HepG2 (cell line): ENCODE measurements around the gene LCE6A. TPM values are rescaled to one million over a fixed set of nuclear protein-coding genes. Genes with fewer than 3 reads are reported as not detected.

Experiments used
- ATAC-seq: fragments of 200-7000 bp; cut with Tn5 transposase; 3 replicates; pipeline ENCODE4 v1.9.1; 2020; ENCODE audit warnings: mild to moderate bottlenecking, moderate library complexity
- BruUV-seq: library from RNA; stranded (reverse); fragments of 400-500 nt; replicated peaks from 2 replicates; lab custom pipeline; 2021; lab: Mats Ljungman, UMichigan
- CTCF ChIA-PET: fragments of 300-600 bp; formaldehyde crosslinking; extraction: SDS; loops from one replicate; lab custom pipeline; 2021; ENCODE audit warnings: low total read pairs, inconsistent platforms, low intra/inter-chr PET ratio; lab: Yijun Ruan, JAX
- POLR2A ChIA-PET: fragments of 350-600 bp; sonication (Branson Sonifier 250); formaldehyde crosslinking; loops from one replicate; lab custom pipeline; 2020; ENCODE audit warnings: antibody characterized with exemption, inconsistent platforms; lab: Yijun Ruan, JAX
- DNase-seq: peaks from one replicate; pipeline ENCODE4 v3.0.0-alpha.2; 2015; ENCODE audit warnings: low spot score
- FAIRE-seq: peaks from 3 replicates; lab custom pipeline; 2011; peaks lifted over from hg19 to GRCh38; lab: Jason Lieb, UNC
- H2AFZ ChIP-seq: one replicate; pipeline ENCODE4 v1.6.1; 2011; ENCODE audit warnings: low read length, inconsistent platforms
- H3K27ac ChIP-seq: fragments of 300-600 bp; 3 replicates; pipeline ENCODE4 v1.8.0; 2011; ENCODE audit warnings: mixed run types, mild to moderate bottlenecking, mixed read lengths, low read length, inconsistent platforms; ENCODE audit not compliant: insufficient read depth; ENCODE audit errors: extremely low read length
- H3K27me3 ChIP-seq, 2 experiments: fragments of 200-600 bp in 1 of 2; 2 replicates in 1 of 2; 3 replicates in 1 of 2; pipeline versions ENCODE4 v1.6.0 to v1.8.0; 2011; ENCODE audit warnings: low read length in 2 of 2, mild to moderate bottlenecking in 2 of 2, moderate library complexity in 2 of 2, inconsistent platforms in 1 of 2; ENCODE audit not compliant: insufficient read depth in 2 of 2, control insufficient read depth in 1 of 2
- H3K36me3 ChIP-seq, 2 experiments: fragments of 200-600 bp in 1 of 2; replicated peaks in 1 of 2; 2 replicates in 1 of 2; 3 replicates in 1 of 2; pipeline versions ENCODE4 v1.5.1 to v1.8.0; 2011; ENCODE audit warnings: low read length in 2 of 2, inconsistent platforms in 1 of 2; ENCODE audit not compliant: insufficient read depth in 2 of 2, control insufficient read depth in 1 of 2
- H3K4me1 ChIP-seq: 2 replicates; pipeline ENCODE4 v1.5.1; 2012; ENCODE audit warnings: low read length, inconsistent platforms; ENCODE audit not compliant: insufficient read depth
- H3K4me2 ChIP-seq: 2 replicates; pipeline ENCODE4 v1.6.0; 2011; ENCODE audit warnings: low read depth, low read length, inconsistent platforms
- H3K4me3 ChIP-seq, 3 experiments: fragments of 200-600 bp in 1 of 3; sonication (generic), shearing (Covaris generic) in 1 of 3; replicated peaks in 1 of 3; 2 replicates each; pipeline ENCODE4 v1.5.1; 2011 to 2016; ENCODE audit warnings: low read length in 3 of 3, inconsistent platforms in 2 of 3, low read depth in 2 of 3, mild to moderate bottlenecking in 2 of 3, control low read depth in 1 of 3, mixed read lengths in 1 of 3; ENCODE audit not compliant: insufficient read depth in 1 of 3
- H3K79me2 ChIP-seq: one replicate; pipeline ENCODE4 v1.6.1; 2011; ENCODE audit warnings: low read length, inconsistent platforms; ENCODE audit not compliant: insufficient read depth
- H3K9ac ChIP-seq: 2 replicates; pipeline ENCODE4 v1.6.0; 2011; ENCODE audit warnings: mild to moderate bottlenecking, low read depth, low read length, inconsistent platforms; ENCODE audit not compliant: insufficient read depth
- H3K9me3 ChIP-seq: 2 replicates; pipeline ENCODE4 v1.5.1; 2012; ENCODE audit warnings: mild to moderate bottlenecking, low read length
- H4K20me1 ChIP-seq: 2 replicates; pipeline ENCODE4 v1.6.0; 2011; ENCODE audit warnings: inconsistent platforms, mild to moderate bottlenecking, low read length, moderate library complexity; ENCODE audit not compliant: insufficient read depth
- CBX5 ChIP-seq: sonication (generic); formaldehyde crosslinking; IDR thresholded peaks from 2 replicates; pipeline ENCODE4 v1.4.0; 2020; ENCODE audit warnings: missing genetic modification reagents, borderline replicate concordance
- CHCHD3 ChIP-seq: sonication (generic); formaldehyde crosslinking; IDR thresholded peaks from 2 replicates; pipeline ENCODE4 v1.8.0; 2022; ENCODE audit warnings: mild to moderate bottlenecking, missing genetic modification reagents, moderate library complexity
- EHMT2 ChIP-seq: fragments of 200-600 bp; sonication (generic); IDR thresholded peaks from 2 replicates; pipeline ENCODE4 v1.7.0; 2017; ENCODE audit warnings: antibody characterized with exemption, low read depth, low read length, borderline replicate concordance
- IKZF4 ChIP-seq: sonication (generic); formaldehyde crosslinking; IDR thresholded peaks from 2 replicates; pipeline ENCODE4 v1.5.1; 2020; ENCODE audit warnings: borderline replicate concordance, mild to moderate bottlenecking, low read depth, missing genetic modification reagents; ENCODE audit errors: not compliant biosample characterization
- KLF16 ChIP-seq, 2 experiments: sonication (generic) in 1 of 2; formaldehyde crosslinking in 1 of 2; IDR thresholded peaks; 2 replicates each; pipeline versions ENCODE4 v1.6.1 to v1.8.0; 2016 to 2023; ENCODE audit warnings: missing genetic modification reagents in 2 of 2, missing compliant biosample characterization in 1 of 2
- PHF8 ChIP-seq: sonication (generic); formaldehyde crosslinking; IDR thresholded peaks from 2 replicates; pipeline ENCODE4 v1.5.0; 2020; ENCODE audit warnings: missing genetic modification reagents
- RBFOX2 ChIP-seq: fragments of 200-400 bp; formaldehyde crosslinking; IDR thresholded peaks from 2 replicates; pipeline ENCODE4 v1.6.1; 2017; ENCODE audit warnings: low read depth, mild to moderate bottlenecking, low read length
- RORA ChIP-seq: sonication (generic); formaldehyde crosslinking; IDR thresholded peaks from 2 replicates; pipeline ENCODE4 v1.5.0; 2020; ENCODE audit warnings: mild to moderate bottlenecking, missing genetic modification reagents, moderate library complexity
- SOX6 ChIP-seq, 2 experiments: fragments of 450-650 bp in 1 of 2; sonication (generic) in 1 of 2; formaldehyde crosslinking in 1 of 2; IDR thresholded peaks; 2 replicates each; pipeline versions ENCODE4 v1.4.0 to v1.6.1; 2017 to 2020; ENCODE audit warnings: antibody characterized with exemption in 1 of 2, mild to moderate bottlenecking in 1 of 2, missing genetic modification reagents in 1 of 2
- ZBTB38 ChIP-seq: sonication (generic); formaldehyde crosslinking; IDR thresholded peaks from 2 replicates; pipeline ENCODE4 v1.5.1; 2020; ENCODE audit warnings: mild to moderate bottlenecking, missing genetic modification reagents
- ZFP36L2 ChIP-seq: sonication (generic); formaldehyde crosslinking; IDR thresholded peaks from 2 replicates; pipeline ENCODE4 v1.4.0; 2020; ENCODE audit warnings: missing genetic modification reagents
- ZFP62 ChIP-seq: sonication (generic); formaldehyde crosslinking; IDR thresholded peaks from 2 replicates; pipeline ENCODE4 v1.4.0; 2020; ENCODE audit warnings: missing genetic modification reagents
- ZNF260 ChIP-seq: sonication (generic); formaldehyde crosslinking; IDR thresholded peaks from 2 replicates; pipeline ENCODE4 v1.4.0; 2020; ENCODE audit warnings: missing genetic modification reagents, low read depth, mild to moderate bottlenecking, borderline replicate concordance
- ZNF652 ChIP-seq: IDR thresholded peaks from 2 replicates; pipeline ENCODE4 v1.6.1; 2016; ENCODE audit warnings: low read depth, borderline replicate concordance
- WGBS: methylation state at CpG from one replicate; pipeline ENCODE4 v1.1.6; 2017; ENCODE audit warnings: low lambda C conversion rate; 5-methylcytosine and 5-hydroxymethylcytosine counted together
- in situ Hi-C: cut with HindIII; loops from 2 replicates; pipeline ENCODE4 v1.10.0; 2017; ENCODE audit warnings: low pct_unique_long_range_greater_than_20kb; ENCODE audit not compliant: extremely low pct_ligation_motif_present
- intact Hi-C: fragments of 100-400 bp; cut with micrococcal nuclease; formaldehyde crosslinking; loops from one replicate; pipeline ENCODE4 v1.10.0; 2022; ENCODE audit not compliant: unreplicated experiment
- polyA plus RNA-seq, 8 experiments: library from polyadenylated mRNA; depleted of rRNA in 3 of 8; stranded (reverse) in 7 of 8; unstranded in 1 of 8; fragments of >200 nt; fragmentation: Illumina TruSeq in 4 of 8; extraction: Trizol in 4 of 8; gene quantifications; 2 replicates each; pipeline versions ENCODE4 v1.2.1 to v1.2.3, GENCODE V29; 2011 to 2016; ENCODE audit warnings: low read depth in 4 of 8, missing spikeins in 1 of 8, mixed read lengths in 1 of 8; ENCODE audit not compliant: insufficient read depth in 1 of 8
- total RNA-seq, 5 experiments: library from RNA; depleted of rRNA; stranded (reverse); fragments of >200 nt; fragmentation: Illumina TruSeq; extraction: Trizol; gene quantifications; 2 replicates each; pipeline ENCODE4 v1.2.3, GENCODE V29; 2016; ENCODE audit warnings: low read depth in 1 of 5
- TF ChIP-seq, protein P1 (sequence below): sonication (generic); formaldehyde crosslinking; IDR thresholded peaks from 2 replicates; pipeline ENCODE4 v1.4.0; 2020; ENCODE audit warnings: missing genetic modification reagents
- TF ChIP-seq, protein P2 (sequence below): sonication (generic); formaldehyde crosslinking; IDR thresholded peaks from 2 replicates; pipeline ENCODE4 v1.4.0; 2020; ENCODE audit warnings: missing genetic modification reagents

LCE6A gene
- total and polyA plus RNA-seq, 2 of the 13 experiments (the other 11 are each of a cell fraction or from before 2014, with no cell fraction given): not detected

DNA sequence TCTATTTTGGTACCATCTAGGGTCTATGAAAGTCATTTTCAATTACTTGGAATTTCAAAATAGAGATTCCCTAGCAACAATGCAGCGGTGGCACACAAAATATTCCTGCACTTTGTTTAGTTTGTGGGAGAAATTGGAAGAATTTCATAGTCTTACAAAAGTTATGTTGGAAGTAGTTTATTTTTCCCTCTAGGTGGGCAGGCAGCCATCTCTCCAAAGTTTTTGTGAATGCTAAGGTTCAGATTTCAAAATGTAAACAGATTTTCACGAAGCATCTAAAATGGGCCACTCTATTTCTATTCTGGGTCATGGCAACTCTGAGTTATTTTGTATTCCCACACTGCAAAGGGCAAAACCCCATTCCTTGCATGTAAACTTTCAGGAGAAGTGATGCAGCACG, 43.4 kb downstream of the LCE6A start:
- FAIRE-seq (no peak), ATAC-seq (no peak), DNase-seq (no peak)
- POLR2A ChIA-PET: no interaction called here
- in situ Hi-C loops (no loop called here), intact Hi-C loops (no loop called here)
- no peak overlapping the region for H3K4me3 ChIP-seq
- TF ChIP-seq RBFOX2 (no peak), KLF16 (CRISPR knock-in tag; IDR thresholded peaks at IDR 0.05) (no peak), ZFP36L2 (CRISPR knock-in tag) (no peak), ZNF260 (CRISPR knock-in tag) (no peak), CHCHD3 (no peak), SOX6 (IDR thresholded peaks at IDR 0.05) (no peak), SOX6 (CRISPR knock-in tag; IDR thresholded peaks at IDR 0.05) (no peak), CBX5 (no peak), RORA (CRISPR knock-in tag) (no peak), ZFP62 (CRISPR knock-in tag) (no peak), EHMT2 (no peak), PHF8 (CRISPR knock-in tag) (no peak), IKZF4 (CRISPR knock-in tag) (no peak), ZBTB38 (CRISPR knock-in tag) (no peak), ZNF652 (CRISPR knock-in tag) (no peak)
- TF ChIP-seq, protein P1, sequence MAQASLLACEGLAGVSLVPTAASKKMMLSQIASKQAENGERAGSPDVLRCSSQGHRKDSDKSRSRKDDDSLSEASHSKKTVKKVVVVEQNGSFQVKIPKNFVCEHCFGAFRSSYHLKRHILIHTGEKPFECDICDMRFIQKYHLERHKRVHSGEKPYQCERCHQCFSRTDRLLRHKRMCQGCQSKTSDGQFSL (CRISPR knock-in tag): no peak
- TF ChIP-seq, protein P2, sequence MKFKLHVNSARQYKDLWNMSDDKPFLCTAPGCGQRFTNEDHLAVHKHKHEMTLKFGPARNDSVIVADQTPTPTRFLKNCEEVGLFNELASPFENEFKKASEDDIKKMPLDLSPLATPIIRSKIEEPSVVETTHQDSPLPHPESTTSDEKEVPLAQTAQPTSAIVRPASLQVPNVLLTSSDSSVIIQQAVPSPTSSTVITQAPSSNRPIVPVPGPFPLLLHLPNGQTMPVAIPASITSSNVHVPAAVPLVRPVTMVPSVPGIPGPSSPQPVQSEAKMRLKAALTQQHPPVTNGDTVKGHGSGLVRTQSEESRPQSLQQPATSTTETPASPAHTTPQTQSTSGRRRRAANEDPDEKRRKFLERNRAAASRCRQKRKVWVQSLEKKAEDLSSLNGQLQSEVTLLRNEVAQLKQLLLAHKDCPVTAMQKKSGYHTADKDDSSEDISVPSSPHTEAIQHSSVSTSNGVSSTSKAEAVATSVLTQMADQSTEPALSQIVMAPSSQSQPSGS (CRISPR knock-in tag): no peak
- 0% methylated on average over 3 of the region's 3 CpGs for WGBS
- BruUV-seq: no TSS peak
- H3K27ac ChIP-seq: no peak overlapping the region
- no peaks in the 10 kb centered on the region for H3K4me1 ChIP-seq
- no peak overlapping the region for H3K4me2 ChIP-seq
- no peaks in the 10 kb centered on the region for H3K79me2 ChIP-seq
- H3K9me3 ChIP-seq: no peaks in the 10 kb centered on the region
- H3K27me3 ChIP-seq: no peaks in the 10 kb centered on the region
- no peak overlapping the region for H3K9ac ChIP-seq
- no peaks in the 10 kb centered on the region for H3K36me3 ChIP-seq
- H4K20me1 ChIP-seq: no peaks in the 10 kb centered on the region
- H2AFZ ChIP-seq: no peak overlapping the region
- CTCF ChIA-PET: no interaction called here
